ENCODE results near the gene PRRC2B. TPM values are rescaled to one million over a fixed set of nuclear protein-coding genes. Genes with fewer than 3 reads are reported as not detected.

Gene PRRC2B
- total and polyA plus RNA-seq, 2 of the 13 experiments (the other 11 are each of a cell fraction or from before 2014, with no cell fraction given) = 20.8 to 37.4 TPM

GRCh38 chr9:131349881-131350563 lies 43.9 kb upstream of the PRRC2B start (continued):
- TF ChIP-seq ZNF580 (CRISPR knock-in tag; IDR thresholded peaks at IDR 0.05; ENCODE audit: borderline replicate concordance, low read depth) (peak; percentile 69; the same call in 1 of the 2 replicates), PAWR (CRISPR knock-in tag; IDR thresholded peaks at IDR 0.05; ENCODE audit: borderline replicate concordance) (no peak), ZNF776 (CRISPR knock-in tag; IDR thresholded peaks at IDR 0.05) (no peak), ZC3H13 (CRISPR knock-in tag; IDR thresholded peaks at IDR 0.05) (no peak), ZNF180 (CRISPR knock-in tag; IDR thresholded peaks at IDR 0.05; ENCODE audit: borderline replicate concordance, low read depth) (no peak), NR1H2 (CRISPR knock-in tag; IDR thresholded peaks at IDR 0.05; ENCODE audit: borderline replicate concordance, low read depth) (no peak), MAFG (CRISPR knock-in tag; IDR thresholded peaks at IDR 0.05) (no peak), FOXJ3 (CRISPR knock-in tag; IDR thresholded peaks at IDR 0.05; ENCODE audit: borderline replicate concordance) (no peak), FOXM1 (CRISPR knock-in tag; IDR thresholded peaks at IDR 0.05) (no peak), ZC3H4 (CRISPR knock-in tag; IDR thresholded peaks at IDR 0.05; ENCODE audit: borderline replicate concordance) (no peak), ZNF558 (CRISPR knock-in tag; IDR thresholded peaks at IDR 0.05; ENCODE audit: borderline replicate concordance) (no peak), GABPA (IDR thresholded peaks at IDR 0.05; ENCODE audit: low read depth, low read length) (no peak), GABPA (CRISPR knock-in tag; IDR thresholded peaks at IDR 0.05; ENCODE audit: low read depth) (no peak), RFX3 (CRISPR knock-in tag; IDR thresholded peaks at IDR 0.05) (no peak), ZNF230 (CRISPR knock-in tag; IDR thresholded peaks at IDR 0.05) (0 out of 2 replicates have a peak, but pooled peaks have one; percentile 27), ZNF772 (CRISPR knock-in tag; IDR thresholded peaks at IDR 0.05) (peak; percentile 66; the same call in 1 of the 2 replicates), DNMT1 (CRISPR knock-in tag; IDR thresholded peaks at IDR 0.05) (no peak), ZMYM4 (CRISPR knock-in tag; IDR thresholded peaks at IDR 0.05) (no peak), MYNN (CRISPR knock-in tag; IDR thresholded peaks at IDR 0.05; ENCODE audit: low read depth) (no peak)
- TF ChIP-seq, protein P1, sequence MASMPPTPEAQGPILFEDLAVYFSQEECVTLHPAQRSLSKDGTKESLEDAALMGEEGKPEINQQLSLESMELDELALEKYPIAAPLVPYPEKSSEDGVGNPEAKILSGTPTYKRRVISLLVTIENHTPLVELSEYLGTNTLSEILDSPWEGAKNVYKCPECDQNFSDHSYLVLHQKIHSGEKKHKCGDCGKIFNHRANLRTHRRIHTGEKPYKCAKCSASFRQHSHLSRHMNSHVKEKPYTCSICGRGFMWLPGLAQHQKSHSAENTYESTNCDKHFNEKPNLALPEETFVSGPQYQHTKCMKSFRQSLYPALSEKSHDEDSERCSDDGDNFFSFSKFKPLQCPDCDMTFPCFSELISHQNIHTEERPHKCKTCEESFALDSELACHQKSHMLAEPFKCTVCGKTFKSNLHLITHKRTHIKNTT (CRISPR knock-in tag; IDR thresholded peaks at IDR 0.05) = no peak
- TF ChIP-seq, protein P2, sequence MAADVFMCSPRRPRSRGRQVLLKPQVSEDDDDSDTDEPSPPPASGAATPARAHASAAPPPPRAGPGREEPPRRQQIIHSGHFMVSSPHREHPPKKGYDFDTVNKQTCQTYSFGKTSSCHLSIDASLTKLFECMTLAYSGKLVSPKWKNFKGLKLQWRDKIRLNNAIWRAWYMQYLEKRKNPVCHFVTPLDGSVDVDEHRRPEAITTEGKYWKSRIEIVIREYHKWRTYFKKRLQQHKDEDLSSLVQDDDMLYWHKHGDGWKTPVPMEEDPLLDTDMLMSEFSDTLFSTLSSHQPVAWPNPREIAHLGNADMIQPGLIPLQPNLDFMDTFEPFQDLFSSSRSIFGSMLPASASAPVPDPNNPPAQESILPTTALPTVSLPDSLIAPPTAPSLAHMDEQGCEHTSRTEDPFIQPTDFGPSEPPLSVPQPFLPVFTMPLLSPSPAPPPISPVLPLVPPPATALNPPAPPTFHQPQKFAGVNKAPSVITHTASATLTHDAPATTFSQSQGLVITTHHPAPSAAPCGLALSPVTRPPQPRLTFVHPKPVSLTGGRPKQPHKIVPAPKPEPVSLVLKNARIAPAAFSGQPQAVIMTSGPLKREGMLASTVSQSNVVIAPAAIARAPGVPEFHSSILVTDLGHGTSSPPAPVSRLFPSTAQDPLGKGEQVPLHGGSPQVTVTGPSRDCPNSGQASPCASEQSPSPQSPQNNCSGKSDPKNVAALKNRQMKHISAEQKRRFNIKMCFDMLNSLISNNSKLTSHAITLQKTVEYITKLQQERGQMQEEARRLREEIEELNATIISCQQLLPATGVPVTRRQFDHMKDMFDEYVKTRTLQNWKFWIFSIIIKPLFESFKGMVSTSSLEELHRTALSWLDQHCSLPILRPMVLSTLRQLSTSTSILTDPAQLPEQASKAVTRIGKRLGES (CRISPR knock-in tag; IDR thresholded peaks at IDR 0.05; ENCODE audit: borderline replicate concordance) = no peak
- TF ChIP-seq, protein P3, sequence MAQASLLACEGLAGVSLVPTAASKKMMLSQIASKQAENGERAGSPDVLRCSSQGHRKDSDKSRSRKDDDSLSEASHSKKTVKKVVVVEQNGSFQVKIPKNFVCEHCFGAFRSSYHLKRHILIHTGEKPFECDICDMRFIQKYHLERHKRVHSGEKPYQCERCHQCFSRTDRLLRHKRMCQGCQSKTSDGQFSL (CRISPR knock-in tag; IDR thresholded peaks at IDR 0.05) = no peak
- TF ChIP-seq, protein P4, sequence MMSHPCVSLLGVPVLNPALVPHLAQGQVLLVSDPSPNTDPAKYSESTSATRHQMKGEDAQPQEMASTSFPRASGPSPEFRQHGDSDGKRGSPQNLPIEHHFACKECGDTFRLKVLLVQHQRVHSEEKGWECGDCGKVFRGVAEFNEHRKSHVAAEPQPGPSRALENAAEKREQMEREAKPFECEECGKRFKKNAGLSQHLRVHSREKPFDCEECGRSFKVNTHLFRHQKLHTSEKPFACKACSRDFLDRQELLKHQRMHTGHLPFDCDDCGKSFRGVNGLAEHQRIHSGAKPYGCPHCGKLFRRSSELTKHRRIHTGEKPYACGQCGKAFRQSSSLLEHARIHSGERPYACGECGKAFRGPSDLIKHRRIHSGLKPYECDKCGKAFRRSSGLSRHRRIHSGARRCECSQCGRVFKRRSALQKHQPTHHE (CRISPR knock-in tag; IDR thresholded peaks at IDR 0.05; ENCODE audit: borderline replicate concordance) = no peak
- TF ChIP-seq, protein P5, sequence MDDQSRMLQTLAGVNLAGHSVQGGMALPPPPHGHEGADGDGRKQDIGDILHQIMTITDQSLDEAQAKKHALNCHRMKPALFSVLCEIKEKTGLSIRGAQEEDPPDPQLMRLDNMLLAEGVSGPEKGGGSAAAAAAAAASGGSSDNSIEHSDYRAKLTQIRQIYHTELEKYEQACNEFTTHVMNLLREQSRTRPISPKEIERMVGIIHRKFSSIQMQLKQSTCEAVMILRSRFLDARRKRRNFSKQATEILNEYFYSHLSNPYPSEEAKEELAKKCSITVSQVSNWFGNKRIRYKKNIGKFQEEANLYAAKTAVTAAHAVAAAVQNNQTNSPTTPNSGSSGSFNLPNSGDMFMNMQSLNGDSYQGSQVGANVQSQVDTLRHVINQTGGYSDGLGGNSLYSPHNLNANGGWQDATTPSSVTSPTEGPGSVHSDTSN (CRISPR knock-in tag; IDR thresholded peaks at IDR 0.05; ENCODE audit: borderline replicate concordance) = no peak
